GM23338 (cell line): ENCODE measurements around the gene RIC1. TPM values are rescaled to one million over a fixed set of nuclear protein-coding genes. Genes with fewer than 3 reads are reported as not detected.

Source experiments
- ATAC-seq: fragments of 200-7000 bp; cut with Tn5 transposase; 3 replicates; pipeline ENCODE4 v1.9.1; 2020
- DNase-seq: peaks from one replicate; pipeline ENCODE4 v3.0.0-alpha.2; 2015; ENCODE audit warnings: low spot score
- H2AFZ ChIP-seq: fragments of 200-600 bp; sonication (generic); 2 replicates; pipeline ENCODE4 v1.8.0; 2016; ENCODE audit warnings: antibody characterized with exemption, mild to moderate bottlenecking, moderate library complexity
- H3F3A ChIP-seq: fragments of 200-600 bp; sonication (generic); replicated peaks from 2 replicates; pipeline ENCODE4 v1.8.0; 2017; ENCODE audit warnings: antibody characterized with exemption, mixed run types, low read depth
- H3K27ac ChIP-seq: fragments of 200-600 bp; sonication (generic); 2 replicates; pipeline ENCODE4 v1.6.1; 2016; ENCODE audit warnings: low read depth
- H3K27me3 ChIP-seq: fragments of 200-600 bp; sonication (generic); 2 replicates; pipeline ENCODE4 v1.8.0; 2016; ENCODE audit warnings: mild to moderate bottlenecking, mixed run types, moderate library complexity; ENCODE audit not compliant: insufficient read depth
- H3K36me3 ChIP-seq: fragments of 200-600 bp; sonication (generic); 2 replicates; pipeline ENCODE4 v1.8.0; 2016; ENCODE audit warnings: mild to moderate bottlenecking; ENCODE audit not compliant: insufficient read depth
- H3K4me1 ChIP-seq: fragments of 200-600 bp; sonication (generic); 2 replicates; pipeline ENCODE4 v1.8.0; 2016; ENCODE audit warnings: mild to moderate bottlenecking, moderate library complexity; ENCODE audit not compliant: insufficient read depth
- H3K4me2 ChIP-seq: fragments of 200-600 bp; sonication (generic); 2 replicates; pipeline ENCODE4 v1.7.1; 2017; ENCODE audit warnings: mixed run types
- H3K4me3 ChIP-seq: fragments of 200-600 bp; sonication (generic); 2 replicates; pipeline ENCODE4 v1.6.1; 2016; ENCODE audit warnings: mixed run types
- H3K79me2 ChIP-seq: fragments of 200-600 bp; sonication (generic); replicated peaks from 2 replicates; pipeline ENCODE4 v1.8.0; 2017; ENCODE audit warnings: mild to moderate bottlenecking; ENCODE audit not compliant: insufficient read depth
- H3K9me2 ChIP-seq: fragments of 200-600 bp; sonication (generic); 2 replicates; pipeline ENCODE4 v1.8.0; 2017; ENCODE audit not compliant: insufficient read depth
- H4K20me1 ChIP-seq: fragments of 200-600 bp; sonication (generic); replicated peaks from 2 replicates; pipeline ENCODE4 v1.8.0; 2017; ENCODE audit warnings: mild to moderate bottlenecking; ENCODE audit not compliant: insufficient read depth
- H3K27ac Mint-ChIP-seq: 2 replicates; pipeline ENCODE4 v1.8.0; 2020; ENCODE audit warnings: inconsistent platforms, mild to moderate bottlenecking, moderate library complexity, mixed read lengths
- H3K27me3 Mint-ChIP-seq: 3 replicates; pipeline ENCODE4 v1.8.0; 2022; ENCODE audit warnings: low read depth, mild to moderate bottlenecking, moderate library complexity, mixed read lengths, inconsistent platforms; ENCODE audit not compliant: insufficient read depth, poor library complexity
- H3K36me3 Mint-ChIP-seq: 3 replicates; pipeline ENCODE4 v1.8.0; 2021; ENCODE audit warnings: low read depth, mild to moderate bottlenecking, inconsistent platforms, moderate library complexity, mixed read lengths
- H3K4me1 Mint-ChIP-seq: 3 replicates; pipeline ENCODE4 v1.8.0; 2020; ENCODE audit warnings: mild to moderate bottlenecking, inconsistent platforms, mixed read lengths
- H3K4me3 Mint-ChIP-seq: 3 replicates; pipeline ENCODE4 v1.8.0; 2021; ENCODE audit warnings: moderate library complexity, mild to moderate bottlenecking, inconsistent platforms, mixed read lengths
- H3K9me3 Mint-ChIP-seq: 3 replicates; pipeline ENCODE4 v1.8.0; 2020; ENCODE audit warnings: moderate library complexity, mild to moderate bottlenecking, inconsistent platforms, mixed read lengths
- CTCF ChIP-seq, 2 experiments: fragments of 200-600 bp in 1 of 2; sonication (generic) in 1 of 2; conservative IDR thresholded peaks; 2 replicates each; pipeline versions ENCODE4 v1.5.1 to v1.6.1; 2016 to 2017; ENCODE audit warnings: antibody characterized with exemption in 2 of 2, low read depth in 2 of 2, mild to moderate bottlenecking in 2 of 2, moderate library complexity in 1 of 2
- ETS1 ChIP-seq: IDR thresholded peaks from 2 replicates; pipeline ENCODE4 v1.6.1; 2016; ENCODE audit warnings: antibody characterized with exemption
- EZH2 ChIP-seq: fragments of 200-600 bp; sonication (generic); IDR thresholded peaks from one replicate; pipeline ENCODE4 v1.8.0; 2017; ENCODE audit warnings: antibody characterized with exemption, mild to moderate bottlenecking, low read depth; ENCODE audit not compliant: unreplicated experiment
- EZH2phosphoT487 ChIP-seq: fragments of 200-600 bp; sonication (generic); IDR thresholded peaks from one replicate; pipeline ENCODE4 v1.8.1; 2018; ENCODE audit warnings: antibody characterized with exemption; ENCODE audit not compliant: unreplicated experiment
- POLR2AphosphoS5 ChIP-seq: IDR thresholded peaks from 2 replicates; pipeline ENCODE4 v1.6.1; 2016; ENCODE audit warnings: antibody characterized with exemption, low read depth
- STAT1 ChIP-seq: IDR thresholded peaks from one replicate; pipeline ENCODE4 v1.6.1; 2016; ENCODE audit warnings: antibody characterized with exemption; ENCODE audit not compliant: unreplicated experiment
- ZNF114 ChIP-seq: fragments of 250-450 bp; sonication (Bioruptor Pico); IDR thresholded peaks from 2 replicates; pipeline ENCODE4 v1.5.0; 2020; ENCODE audit warnings: mild to moderate bottlenecking, moderate library complexity
- ZNF331 ChIP-seq: fragments of 250-450 bp; sonication (Bioruptor Pico); IDR thresholded peaks from 2 replicates; pipeline ENCODE4 v1.5.0; 2020; ENCODE audit warnings: low read depth, mild to moderate bottlenecking, moderate library complexity
- ZNF462 ChIP-seq: fragments of 250-450 bp; sonication (Bioruptor Pico); IDR thresholded peaks from 2 replicates; pipeline ENCODE4 v1.5.0; 2020; ENCODE audit warnings: mild to moderate bottlenecking, moderate library complexity
- polyA plus RNA-seq: library from polyadenylated mRNA; unstranded; fragments of >200 nt; fragmentation: Nextera tagmentation; extraction: Ambion mirVana; gene quantifications from 2 replicates; pipeline ENCODE4 v1.2.1, GENCODE V29; 2016
- total RNA-seq: library from RNA; depleted of rRNA; stranded (reverse); fragments of >200 nt; shearing (Covaris generic); gene quantifications from 2 replicates; pipeline ENCODE4 v1.2.3, GENCODE V29; 2014

The RIC1 gene
- total and polyA plus RNA-seq, 2 experiments from 2014 or later = 7.8 to 34.9 TPM

GRCh38 chr9:5632540-5632939, 3.6 kb downstream of the RIC1 start (continued):
- TF ChIP-seq ZNF462 (CRISPR knock-in tag) (no peak), EZH2 (no peak), EZH2phosphoT487 (no peak), ETS1 (no peak), POLR2AphosphoS5 (no peak)

GRCh38 chr9:5633243-5633642, 4.3 kb downstream of the RIC1 start:
- Mint-ChIP-seq H3K4me3 (no peak overlapping the region), H3K36me3 (peaks cover 11% of the 10 kb centered on the region), H3K9me3 (peaks cover 7% of the 10 kb centered on the region; the same call in 1 of the 3 replicates), H3K27ac (no peak overlapping the region), H3K27me3 (peaks cover 11% of the 10 kb centered on the region), H3K4me1 (peaks cover 18% of the 10 kb centered on the region)
- no peaks in the 10 kb centered on the region for H4K20me1 ChIP-seq
- no peaks in the 10 kb centered on the region for H3K9me2 ChIP-seq
- peaks cover 11% of the 10 kb centered on the region; the same call in 1 of the 2 replicates for H3K4me1 ChIP-seq
- H3F3A ChIP-seq = no peaks in the 10 kb centered on the region
- no peaks in the 10 kb centered on the region for H3K36me3 ChIP-seq
- H3K27me3 ChIP-seq = no peaks in the 10 kb centered on the region
- no peak overlapping the region for H3K4me2 ChIP-seq
- no peak overlapping the region for H3K4me3 ChIP-seq
- H3K27ac ChIP-seq = no peak overlapping the region
- peaks cover 88% of the 10 kb centered on the region for H3K79me2 ChIP-seq
- no peak for DNase-seq
- no peak for ATAC-seq
- no peak overlapping the region for H2AFZ ChIP-seq
- TF ChIP-seq CTCF (conservative IDR thresholded peaks at IDR 0.05; ENCODE audit: low read depth in 2 of 2) (no peak), ZNF114 (CRISPR knock-in tag) (no peak), STAT1 (no peak), ZNF331 (no peak), ETS1 (no peak)
